NCI-H1048 (cell line): Measurements from ENCODE around the gene NR0B2.

Experiments
- DNase-seq: peaks from one replicate; lab custom pipeline; 2025; lab: John Stamatoyannopoulos, UW

The NR0B2 gene

DNA sequence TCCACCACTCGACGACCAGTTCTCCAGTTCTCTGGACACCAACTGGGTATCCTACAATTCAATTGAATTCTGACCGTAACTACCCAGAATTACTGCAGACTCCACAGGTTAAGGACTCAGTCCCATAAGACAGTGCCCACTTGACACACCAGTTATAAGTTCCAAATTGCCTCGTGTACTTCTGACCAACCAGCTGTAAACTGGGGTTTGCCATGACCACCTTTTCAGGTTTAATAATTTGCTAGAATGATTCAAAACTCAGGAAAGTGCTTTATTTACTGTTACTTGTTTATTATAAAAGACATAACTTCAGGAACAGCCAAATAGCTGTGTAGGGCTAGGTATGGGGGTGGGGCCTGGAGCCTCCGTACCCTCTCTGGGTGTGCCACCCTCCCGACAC lies 23.0 kb upstream of the NR0B2 start:
- DNase-seq, result no peak

DNA sequence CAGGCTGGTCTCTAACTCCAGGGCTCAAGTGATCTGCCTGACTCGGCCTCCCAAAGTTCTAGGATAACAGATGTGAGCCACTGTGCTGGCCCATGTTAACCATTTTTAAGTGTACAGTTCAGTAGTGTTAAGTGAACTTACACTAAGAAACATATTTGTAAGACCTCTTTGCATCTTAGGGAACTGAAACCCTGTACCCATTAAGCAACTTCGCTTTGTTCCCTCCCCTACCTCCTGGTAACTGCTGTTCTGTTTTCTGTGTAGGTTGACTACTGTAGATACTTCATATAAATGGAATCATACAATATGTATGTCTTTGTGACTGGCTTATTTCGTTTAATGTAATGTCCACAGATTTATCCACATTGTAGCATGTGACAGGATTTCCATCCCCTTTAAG lies 18.8 kb upstream of the NR0B2 start:
- no peak for DNase-seq

DNA sequence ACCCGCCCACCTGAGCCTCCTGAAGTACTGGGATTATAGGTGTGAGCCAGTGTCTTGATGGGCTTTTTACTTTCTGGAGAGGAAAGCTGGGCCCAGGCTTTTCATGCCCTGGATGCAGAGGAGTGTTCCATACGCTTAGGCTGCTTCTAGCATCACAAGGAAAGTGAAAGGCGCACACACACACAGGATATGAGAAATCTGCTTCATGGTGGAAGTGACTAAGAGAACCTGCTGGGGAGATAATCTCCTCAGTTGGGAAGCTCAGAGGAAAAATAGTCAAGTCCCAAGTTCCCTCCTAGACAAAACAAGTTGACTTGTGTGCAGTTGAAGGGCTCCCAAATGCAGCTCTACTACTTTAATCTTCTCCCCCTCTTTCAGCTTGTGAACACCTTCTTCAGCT lies 9.9 kb upstream of the NR0B2 start:
- DNase-seq, result no peak

DNA sequence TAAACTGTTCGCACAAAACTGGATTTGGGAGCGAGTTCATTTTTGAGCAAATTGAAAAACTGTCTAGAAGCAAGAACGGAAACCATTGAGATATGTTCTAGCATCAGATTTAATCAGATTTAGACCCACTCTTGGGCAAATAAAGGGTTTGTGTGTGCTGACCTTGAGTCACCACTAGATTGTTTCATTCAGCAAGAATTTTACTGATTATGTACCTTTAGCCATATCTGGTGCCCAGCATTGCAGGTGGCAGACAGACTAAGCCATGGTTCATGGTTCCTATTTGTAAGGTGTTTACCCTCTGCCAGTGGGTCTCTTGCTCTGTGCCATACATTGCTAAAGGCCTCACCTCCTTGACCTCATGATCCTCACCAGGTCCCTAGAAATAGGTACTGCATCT lies 9.1 kb upstream of the NR0B2 start:
- DNase-seq, result no peak

DNA sequence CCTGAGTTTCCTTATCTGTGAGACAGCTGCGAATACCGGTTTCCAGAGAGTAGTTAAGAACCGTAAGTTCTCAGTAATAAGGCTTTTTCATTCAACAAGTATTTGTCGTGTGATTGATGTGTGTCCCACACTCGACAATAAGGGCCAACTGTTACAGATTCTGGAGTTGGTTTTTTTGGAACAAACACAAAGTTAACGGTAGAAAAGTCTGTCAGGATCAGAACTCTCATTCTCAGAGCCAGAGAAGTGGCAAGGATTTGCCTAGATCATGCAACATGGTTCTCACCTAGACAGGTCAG lies 8.6 kb upstream of the NR0B2 start:
- no peak for DNase-seq

DNA sequence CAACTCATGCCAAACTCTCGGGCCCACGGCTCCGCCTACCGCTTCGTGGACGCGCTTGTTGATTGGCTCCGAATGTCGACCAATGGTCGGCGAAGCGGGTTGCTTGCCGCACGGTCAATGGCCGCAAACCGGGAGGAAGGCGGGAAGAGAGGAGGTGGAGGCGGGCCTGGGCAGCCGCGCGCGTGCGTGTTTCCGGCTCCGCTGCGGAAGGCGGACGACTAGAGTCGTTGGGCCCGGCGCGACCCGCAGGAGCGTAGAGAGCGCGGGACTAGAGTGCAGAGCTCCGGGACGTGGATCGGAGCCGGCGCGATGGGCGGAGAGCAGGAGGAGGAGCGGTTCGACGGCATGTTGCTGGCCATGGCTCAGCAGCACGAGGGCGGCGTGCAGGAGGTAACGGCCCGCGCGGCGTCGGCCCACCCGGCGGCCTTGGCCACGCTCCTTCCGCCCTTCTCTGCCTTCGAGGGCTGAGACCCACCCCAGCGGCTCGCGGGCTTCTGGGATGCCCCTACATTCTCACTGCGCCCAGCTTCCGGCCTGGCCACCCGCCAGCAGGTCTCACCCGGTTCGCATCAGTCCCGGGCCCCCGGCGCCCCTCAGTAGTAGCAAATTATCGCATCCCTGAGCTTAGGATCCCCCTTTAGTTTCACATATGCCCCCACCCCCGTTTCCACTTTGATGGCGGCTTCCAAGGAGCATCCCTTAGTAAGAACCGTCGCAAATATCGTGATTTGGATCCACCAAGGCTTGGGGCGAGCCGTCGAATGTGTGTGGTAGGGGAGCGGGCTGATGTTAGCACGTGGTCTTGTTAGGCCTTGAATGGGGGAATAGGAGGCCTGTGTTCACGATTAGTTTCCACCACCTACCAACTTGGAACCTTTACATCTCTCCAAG lies 8.0 kb upstream of the NR0B2 start, which contains the start of gene NUDC:
NUDC (plus strand) TSS at position 204 of the 891 bp plus-strand sequence; CDS start at position 310, 106 bp downstream.
- peak; percentile 96 for DNase-seq

DNA sequence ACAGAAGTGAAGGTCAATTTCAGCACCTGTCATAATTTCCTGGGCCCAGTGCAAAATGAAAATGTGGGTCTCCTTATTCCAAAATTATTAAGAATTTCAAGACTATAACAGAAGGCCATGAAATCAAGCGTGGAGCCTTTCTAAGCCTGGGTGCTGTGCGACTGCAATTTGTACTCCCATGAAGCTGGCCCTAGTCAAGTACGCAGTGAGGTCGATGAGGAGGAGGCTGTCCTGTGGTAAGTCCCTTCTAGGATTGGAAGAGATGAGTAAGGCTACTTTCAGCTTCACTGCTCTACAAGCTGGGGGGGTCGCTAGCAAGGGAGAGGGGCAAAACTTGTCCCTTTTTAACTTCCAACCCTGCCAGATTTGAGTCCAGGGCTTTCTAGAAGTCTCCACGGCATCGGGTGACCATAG lies 7.4 kb upstream of the NR0B2 start:
- DNase-seq, result no peak

DNA sequence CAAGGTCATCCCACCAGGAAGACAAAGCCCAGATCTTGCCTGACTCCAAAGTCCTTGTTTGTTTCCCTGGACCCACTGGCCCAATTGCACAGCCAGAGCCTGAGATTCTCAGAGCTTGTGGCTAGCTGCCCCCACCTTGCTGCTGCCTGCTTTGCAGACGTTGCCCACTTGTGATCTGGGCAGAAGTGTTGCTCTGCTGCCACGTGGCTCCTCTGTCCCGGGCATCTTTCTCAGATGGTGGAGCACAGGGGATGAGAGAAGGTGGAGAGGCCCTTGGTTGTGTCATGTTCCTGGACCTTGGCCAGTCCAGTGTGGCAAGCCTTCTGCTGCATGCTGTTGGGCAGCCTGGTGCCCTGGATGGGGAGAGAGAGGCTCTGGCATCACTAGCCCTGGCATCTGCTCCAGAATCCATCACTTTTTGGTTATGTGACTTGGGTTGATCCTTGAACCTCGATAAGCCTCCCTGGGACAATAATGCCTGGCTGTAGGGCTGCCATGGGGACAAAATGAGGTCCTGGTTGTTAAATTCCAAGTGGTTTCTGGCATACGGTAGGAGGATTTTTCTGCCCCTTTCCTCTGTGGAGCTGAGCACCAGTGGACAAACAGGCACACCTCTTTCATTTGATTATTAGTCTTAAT lies 1.5 kb upstream of the NR0B2 start:
- DNase-seq, result no peak

DNA sequence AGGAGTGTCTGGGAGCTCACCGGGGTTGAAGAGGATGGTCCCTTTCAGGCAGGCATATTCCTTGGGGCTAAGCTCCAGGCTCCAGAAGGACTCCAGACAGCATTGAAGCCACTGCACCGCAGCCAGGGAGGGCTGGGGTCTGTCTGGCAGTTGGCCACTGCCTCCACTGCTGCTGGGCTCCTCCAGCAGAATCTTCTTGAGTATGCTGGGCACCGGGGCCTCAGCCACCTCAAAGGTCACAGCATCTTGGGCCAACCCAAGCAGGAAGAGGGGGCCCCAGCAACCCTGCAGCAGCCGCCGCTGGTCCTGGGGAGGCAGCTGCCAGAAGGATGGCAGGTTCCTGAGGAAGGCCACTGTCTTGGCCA lies 404 bp downstream of the NR0B2 start:
- DNase-seq, result no peak

DNA sequence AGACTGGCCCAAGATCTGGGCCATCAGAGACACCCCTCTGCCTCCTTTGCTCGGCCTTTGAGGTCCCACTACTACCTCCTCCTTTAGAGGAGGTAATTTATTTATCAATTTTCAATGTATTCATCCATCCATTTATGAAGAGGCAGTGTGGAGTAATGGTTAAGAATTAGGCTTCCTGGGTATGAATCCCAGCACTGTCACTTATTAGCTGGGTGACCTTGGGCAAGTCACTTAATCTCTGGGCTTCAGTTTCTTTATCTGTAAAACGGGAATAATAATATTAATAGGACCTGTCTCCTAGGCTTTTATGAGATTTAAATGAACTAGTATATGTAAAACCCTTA lies 1.7 kb downstream of the NR0B2 start:
- no peak for DNase-seq

DNA sequence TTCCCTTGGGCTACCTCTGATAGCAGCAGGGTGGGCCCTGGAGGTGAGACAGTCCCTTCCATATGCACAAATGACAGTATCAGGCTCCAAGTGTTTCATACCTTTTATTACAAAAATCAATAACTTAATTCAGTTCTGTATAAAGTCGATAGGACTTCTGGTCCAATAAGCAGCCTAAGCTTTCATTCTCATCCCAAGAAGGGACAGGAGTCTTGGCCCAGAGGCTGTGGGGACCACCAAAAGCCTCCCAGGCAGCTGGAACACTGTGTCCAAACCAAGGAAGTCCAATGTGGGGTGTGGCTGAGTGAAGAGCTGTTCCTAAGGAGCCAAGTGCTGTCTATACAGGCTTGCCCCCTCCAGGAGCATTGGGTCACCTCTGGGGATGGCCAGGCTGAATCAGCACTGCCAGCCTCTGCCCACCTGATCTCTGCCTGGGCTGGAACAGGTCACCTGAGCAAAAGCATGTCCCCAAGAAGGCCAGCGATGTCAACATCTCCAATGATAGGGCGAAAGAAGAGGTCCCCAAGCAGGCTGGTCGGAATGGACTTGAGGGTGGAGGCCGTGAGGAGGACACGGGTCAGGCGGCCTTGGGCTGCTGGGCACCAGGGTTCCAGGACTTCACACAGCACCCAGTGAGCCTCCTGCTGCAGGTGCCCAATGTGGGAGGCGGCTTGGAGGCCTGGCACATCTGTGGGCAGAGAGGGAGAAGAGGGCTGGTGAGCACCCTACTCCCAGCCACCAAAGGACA lies 2.2 kb downstream of the NR0B2 start:
- DNase-seq, result no peak

DNA sequence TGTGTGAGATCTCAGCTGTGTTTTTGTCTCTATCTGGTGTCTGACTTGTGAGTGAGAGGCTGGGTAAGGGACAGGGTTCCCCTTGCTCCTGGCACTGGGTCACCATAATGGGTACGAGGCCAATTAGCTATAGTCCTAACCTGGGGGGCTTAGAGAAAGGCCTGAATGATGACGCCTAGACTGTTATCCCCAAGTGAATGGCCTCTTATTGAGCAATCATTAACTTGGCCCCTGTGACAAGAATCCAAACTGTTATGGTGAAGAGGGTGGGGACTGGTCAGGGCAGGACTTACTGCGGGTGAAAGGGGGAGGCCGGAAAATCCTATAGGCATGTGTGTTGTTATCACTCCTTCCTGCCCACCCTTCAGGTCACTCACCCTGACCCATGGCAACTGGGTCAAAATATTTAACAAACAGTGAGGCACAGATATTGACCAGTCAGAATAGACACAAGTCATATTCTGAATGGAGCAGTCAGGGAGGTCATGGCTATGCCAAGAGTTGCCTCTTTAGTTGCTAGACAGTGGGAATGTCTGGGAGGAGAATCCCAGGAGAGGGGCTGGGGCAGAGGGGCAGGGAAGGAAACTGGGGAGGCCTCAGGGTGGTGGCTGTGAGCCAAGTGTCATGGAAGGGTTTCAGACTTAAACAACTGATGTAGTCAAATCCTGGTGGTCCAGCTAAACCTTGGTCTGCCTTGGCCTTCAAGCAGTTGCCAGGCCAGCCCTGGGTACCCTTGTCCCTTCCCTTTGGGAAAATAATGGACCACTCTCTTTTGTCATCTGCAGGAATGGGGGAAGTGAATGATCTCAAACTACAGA lies 3.2 kb downstream of the NR0B2 start:
- no peak for DNase-seq

DNA sequence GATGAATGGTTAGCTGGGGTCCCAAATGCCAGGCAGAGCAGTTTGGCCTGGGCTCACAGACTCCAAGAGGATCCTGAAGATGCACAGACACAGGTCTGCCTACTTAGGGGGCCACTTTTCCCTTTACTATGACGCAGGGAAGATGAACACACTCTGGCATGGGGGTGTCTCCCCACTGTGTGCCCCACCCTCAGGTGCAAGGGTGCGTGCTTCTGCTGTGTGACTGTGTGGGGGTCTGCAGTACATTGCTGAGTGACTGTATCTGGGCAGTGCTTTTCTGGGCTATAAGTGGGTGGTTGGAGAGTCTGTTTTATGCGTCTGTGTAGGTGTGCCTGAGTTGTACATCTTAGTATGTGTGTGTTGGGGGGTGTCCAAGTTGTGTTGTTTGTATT lies 3.8 kb downstream of the NR0B2 start:
- DNase-seq, result no peak

DNA sequence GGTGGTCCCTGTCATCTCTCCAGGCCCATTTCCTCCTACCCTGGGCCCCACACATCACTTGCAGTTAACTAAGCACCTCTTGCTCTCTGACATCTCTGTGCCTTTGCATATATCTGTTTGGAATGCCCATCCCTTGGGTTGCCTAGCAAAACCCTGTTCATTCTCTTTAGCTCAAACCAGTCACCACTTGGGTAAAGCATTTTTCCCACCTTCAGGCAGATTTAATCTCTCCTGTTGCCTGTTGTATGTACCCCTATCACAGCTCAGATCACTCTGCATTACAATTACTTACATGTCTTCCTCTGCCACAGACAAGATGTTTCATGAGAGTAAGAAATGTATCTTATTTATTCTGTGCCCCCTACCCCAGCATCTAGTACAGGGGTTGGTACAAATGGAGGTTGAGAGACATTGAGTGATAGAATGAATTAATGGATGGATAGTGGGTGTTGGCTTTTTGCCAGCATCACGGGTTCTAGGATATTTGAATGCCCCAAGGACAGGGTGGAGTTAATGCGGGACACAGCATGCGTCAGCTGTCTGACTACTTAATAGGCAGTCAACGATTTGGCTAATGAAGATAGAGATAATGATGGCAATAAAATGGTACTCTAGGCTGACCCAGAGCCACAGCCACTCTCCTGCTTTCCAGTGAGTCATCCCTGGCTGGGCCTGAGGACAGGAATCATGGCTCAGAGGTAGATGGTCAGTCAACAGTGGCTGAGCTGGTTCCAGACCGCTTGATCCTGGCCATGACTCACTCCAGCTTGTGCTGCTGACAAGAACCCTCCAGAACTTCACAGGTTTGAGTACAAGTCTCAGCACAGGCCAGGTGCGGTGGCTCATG lies 6.5 kb downstream of the NR0B2 start:
- DNase-seq, result no peak

DNA sequence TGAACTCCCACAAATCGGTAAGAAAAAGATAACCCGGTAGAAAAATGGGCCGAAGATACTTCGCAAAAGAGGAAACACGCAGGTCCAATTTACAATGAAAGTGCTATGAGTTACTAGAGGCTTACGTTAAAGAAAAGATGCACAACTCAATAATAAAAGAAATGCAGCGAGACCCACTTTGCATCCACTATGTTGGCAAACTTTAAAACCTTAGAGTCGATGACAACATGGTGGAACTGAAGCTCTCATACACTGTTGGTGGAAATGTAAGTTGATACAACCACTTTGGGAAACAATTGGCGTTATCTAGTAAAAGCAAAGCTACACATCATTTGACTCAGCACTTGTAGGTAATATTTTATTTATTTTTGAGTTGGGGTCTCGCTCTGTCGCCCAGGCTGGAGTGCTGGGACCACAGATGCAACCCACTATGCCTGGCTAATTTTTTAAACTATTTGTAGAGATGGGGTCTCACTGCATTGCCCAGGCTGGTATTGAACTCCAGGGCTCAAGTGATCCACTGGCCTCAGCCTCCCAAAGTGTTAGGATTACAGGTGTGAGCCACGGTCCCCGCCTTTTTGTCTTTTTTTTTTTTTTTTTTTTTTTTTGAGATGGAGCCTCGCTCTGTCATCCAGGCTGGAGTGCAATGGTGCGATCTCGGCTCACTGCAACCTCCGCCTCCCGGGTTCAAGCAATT lies 12.8 kb downstream of the NR0B2 start:
- no peak for DNase-seq

DNA sequence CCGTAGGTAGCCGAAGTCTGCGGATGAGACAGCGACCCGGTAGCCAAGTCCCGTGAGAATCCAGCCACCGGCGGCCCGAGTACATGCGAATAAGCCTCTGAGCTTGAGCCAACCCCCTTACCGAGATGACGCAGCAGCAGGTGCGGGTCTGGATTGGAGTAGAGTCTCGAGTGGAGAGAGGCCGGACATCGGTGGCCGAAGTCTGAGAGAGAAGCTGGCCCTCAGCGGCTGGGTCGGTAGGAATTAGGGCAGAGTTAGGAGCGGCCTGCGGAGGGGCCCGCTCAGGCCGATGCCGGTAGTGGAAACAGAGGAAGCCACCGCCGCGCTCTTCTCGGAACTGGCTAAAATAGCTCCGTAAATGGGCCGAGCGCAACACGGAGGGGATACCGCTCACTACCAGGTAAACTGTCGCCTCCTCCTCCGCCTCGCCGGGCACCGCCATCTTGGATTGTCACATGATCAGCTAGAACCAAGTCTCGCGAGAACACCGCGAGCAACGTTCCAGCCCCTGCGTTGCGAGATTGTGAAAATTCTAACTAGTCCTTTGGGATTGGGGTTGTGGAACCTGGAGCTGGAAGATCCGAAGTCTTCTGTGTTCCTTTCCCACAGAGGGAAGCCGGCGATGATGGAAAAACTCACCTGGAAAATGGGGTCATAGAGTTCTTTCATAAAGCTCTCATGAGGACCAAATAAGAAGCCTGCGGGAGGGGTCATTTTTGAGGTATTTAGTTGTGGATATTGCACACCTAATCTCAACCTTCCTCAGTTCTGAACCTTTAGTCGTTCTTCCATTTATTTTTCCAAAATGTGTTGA lies 13.6 kb downstream of the NR0B2 start, which contains the start of gene GPATCH3:
GPATCH3 (minus strand) TSS at position 467 of the 814 bp plus-strand sequence; CDS start at position 442, 25 bp downstream.
- DNase-seq, result peak; percentile 80

DNA sequence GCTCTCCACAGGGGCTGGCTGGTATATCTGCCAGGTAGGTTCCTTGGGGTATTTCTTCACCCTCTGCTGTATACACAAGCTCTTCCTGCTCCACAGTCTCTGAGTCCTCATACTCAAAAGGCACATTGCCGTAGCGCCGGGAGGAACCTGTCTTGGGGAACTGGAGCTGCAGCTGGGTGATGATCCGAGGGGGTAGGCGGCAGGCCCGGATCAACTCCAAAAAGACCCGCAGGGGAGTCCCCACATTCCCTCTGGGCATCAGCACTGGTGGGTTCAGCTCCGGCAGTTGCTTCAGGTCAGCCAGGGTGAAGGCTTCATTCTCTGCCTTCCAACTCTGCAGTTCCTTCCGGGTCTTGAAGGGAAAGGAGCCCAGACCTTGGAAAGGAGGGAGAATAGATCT lies 16.4 kb downstream of the NR0B2 start:
- DNase-seq, result no peak

DNA sequence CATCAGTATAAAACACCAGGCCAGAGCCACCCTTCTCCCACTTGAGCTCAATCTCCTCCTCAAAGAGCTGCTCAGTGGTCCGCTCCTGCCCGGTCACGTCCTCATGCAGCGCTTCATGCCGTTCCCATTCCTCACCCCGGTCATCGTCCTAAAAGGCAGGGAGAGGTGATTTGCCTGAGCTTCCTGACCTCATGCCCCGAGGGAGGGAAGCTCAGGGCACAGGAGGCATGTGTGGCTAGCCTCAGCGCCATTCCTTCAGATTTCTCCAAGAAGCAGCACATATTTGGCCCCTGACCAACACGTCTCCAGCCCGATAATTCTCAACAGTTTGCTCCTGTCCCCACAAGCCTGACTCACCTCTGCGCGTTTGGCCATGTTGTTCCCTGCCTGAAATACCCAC lies 19.5 kb downstream of the NR0B2 start:
- no peak for DNase-seq

DNA sequence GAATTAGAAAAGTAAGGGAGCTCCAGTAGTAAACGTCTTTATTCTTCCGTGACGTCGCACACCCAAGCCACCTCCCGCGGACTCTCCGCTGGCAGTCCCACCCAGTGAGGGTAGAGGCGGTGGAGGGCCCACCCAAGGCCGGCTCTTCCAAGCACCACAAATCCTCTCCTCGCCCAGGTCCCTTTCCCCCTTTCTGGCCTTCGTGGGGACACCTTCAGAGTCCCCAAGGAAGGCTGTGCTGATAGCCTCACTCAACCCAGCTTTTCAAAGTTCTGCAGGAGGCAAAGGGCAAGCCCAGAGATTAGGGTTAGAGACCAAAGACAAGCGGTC lies 23.3 kb downstream of the NR0B2 start:
- DNase-seq, result no peak
